Vagina (tissue), 2 donors: Measurements from ENCODE around the gene PRELID3B.

Experiments used
- POLR2AphosphoS5 ChIP-seq, 2 donors: sonication (generic); formaldehyde crosslinking; IDR thresholded peaks; one replicate each; pipeline ENCODE4 v1.9.0; 2017; ENCODE audit warnings: antibody characterized with exemption in 2 of 2, mild to moderate bottlenecking in 2 of 2, low read depth in 1 of 2; ENCODE audit not compliant: insufficient read depth in 1 of 2
- TF ChIP-seq, protein P1 (sequence below), 3 experiments: fragments of 450-650 bp in 2 of 3; fragments of 200-600 bp in 1 of 3; sonication (generic) in 1 of 3; IDR thresholded peaks; one replicate each; pipeline ENCODE4 v1.5.1; 2017 to 2019; ENCODE audit warnings: antibody characterized with exemption in 3 of 3, mild to moderate bottlenecking in 2 of 3, moderate library complexity in 2 of 3

GRCh38 chr20:59051666-59052185 is 9.1 kb upstream of the PRELID3B start:
- TF ChIP-seq, protein P1, sequence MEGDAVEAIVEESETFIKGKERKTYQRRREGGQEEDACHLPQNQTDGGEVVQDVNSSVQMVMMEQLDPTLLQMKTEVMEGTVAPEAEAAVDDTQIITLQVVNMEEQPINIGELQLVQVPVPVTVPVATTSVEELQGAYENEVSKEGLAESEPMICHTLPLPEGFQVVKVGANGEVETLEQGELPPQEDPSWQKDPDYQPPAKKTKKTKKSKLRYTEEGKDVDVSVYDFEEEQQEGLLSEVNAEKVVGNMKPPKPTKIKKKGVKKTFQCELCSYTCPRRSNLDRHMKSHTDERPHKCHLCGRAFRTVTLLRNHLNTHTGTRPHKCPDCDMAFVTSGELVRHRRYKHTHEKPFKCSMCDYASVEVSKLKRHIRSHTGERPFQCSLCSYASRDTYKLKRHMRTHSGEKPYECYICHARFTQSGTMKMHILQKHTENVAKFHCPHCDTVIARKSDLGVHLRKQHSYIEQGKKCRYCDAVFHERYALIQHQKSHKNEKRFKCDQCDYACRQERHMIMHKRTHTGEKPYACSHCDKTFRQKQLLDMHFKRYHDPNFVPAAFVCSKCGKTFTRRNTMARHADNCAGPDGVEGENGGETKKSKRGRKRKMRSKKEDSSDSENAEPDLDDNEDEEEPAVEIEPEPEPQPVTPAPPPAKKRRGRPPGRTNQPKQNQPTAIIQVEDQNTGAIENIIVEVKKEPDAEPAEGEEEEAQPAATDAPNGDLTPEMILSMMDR (IDR thresholded peaks at IDR 0.05), result no peak
- TF ChIP-seq POLR2AphosphoS5 (IDR thresholded peaks at IDR 0.05; ENCODE audit: insufficient read depth in 1 of 2, low read depth in 1 of 2), result no peak
